ENCODE data around the gene ANKS6.

- TF ChIP-seq POLR2A (IDR thresholded peaks at IDR 0.05) = no peak
- no peak for TF ChIP-seq CTCF (IDR thresholded peaks at IDR 0.05)
- TF ChIP-seq POLR2AphosphoS5 (IDR thresholded peaks at IDR 0.05) = no peak
Measured at GRCh38 chr9:98743329-98743728, 53.0 kb downstream of the ANKS6 start.

Data from upper lobe of left lung (tissue), 4 donors.